ENCODE data around the gene CFAP45. TPM values are rescaled to one million over a fixed set of nuclear protein-coding genes. Genes with fewer than 3 reads are reported as not detected.

CFAP45 gene
- total and polyA plus RNA-seq, 2 of the 8 experiments (the other 6 are each of a cell fraction or from before 2014, with no cell fraction given), result 0.05 TPM; not detected in 1

DNA sequence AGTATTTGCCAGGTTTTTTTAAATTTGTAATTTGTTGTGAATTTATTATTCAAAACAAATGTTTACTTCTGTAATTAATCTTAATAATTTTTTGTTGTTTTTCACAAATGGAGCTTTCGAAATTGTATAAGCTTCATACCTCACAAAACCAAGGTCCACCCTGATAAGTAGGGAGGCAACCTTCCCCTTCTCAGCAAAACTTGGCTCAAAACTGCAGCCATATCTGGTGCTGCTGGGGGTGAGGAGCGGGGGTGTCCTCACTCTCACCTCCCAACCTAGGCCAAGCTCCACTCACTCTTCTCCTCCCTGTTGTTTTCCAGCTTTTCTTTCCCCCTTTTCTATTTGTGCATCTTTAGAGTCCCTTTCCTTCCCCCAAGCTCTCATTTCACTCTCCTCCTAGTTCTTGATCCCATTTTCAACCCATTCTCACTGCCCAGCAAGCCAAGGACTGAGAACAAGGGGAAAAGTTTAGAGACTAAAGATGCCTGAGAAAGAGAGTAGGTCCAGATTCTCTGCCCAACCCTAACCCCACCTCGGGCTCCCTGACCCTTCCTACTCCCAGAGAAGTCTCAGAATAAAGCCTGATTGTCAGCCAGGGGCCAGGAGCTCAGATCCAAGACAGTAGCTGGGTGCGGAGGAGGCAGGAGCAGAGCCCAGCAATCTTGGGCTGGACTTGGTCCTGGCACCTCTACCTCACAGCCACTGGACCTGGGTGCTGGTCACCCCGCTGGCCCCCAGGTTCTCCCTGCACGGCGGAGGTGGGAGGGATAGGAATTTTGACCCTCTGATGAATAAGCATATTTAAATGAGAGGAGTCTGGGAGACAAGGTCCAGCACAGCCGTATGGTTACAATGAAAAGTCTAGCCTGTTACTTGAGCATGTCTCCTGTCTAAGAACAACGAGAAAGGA is 8.3 kb upstream of the CFAP45 start:
- H3K36me3 ChIP-seq (ENCODE audit: control insufficient read depth in 2 of 4, insufficient read depth in 4 of 4, low read length in 3 of 4), result no peaks in the 10 kb centered on the region
- no peak overlapping the region for H3K56ac ChIP-seq (replicated peaks; ENCODE audit: insufficient read length, low read depth, low read length)
- no peaks in the 10 kb centered on the region for H3K79me1 ChIP-seq (ENCODE audit: low read depth, low read length)
- peaks cover 3 to 17% (median 12%) of the 10 kb centered on the region in 4 experiments for H3K4me1 ChIP-seq (replicated peaks in 1 of 4; ENCODE audit: control insufficient read depth in 3 of 4, insufficient read depth in 4 of 4, low read length in 3 of 4)
- FAIRE-seq (no peak), DNase-seq (ENCODE audit: low read depth in 1 of 2, low spot score in 2 of 2) (no peak)
- H3K4me2 ChIP-seq (ENCODE audit: insufficient read depth in 1 of 2, low read depth in 2 of 2, low read length in 2 of 2), result no peak overlapping the region
- no peak overlapping the region for H3K4me3 ChIP-seq (ENCODE audit: extremely low read depth in 1 of 4, insufficient read depth in 2 of 4, low read depth in 3 of 4, low read length in 4 of 4)
- no peaks in the 10 kb centered on the region for H3K9me3 ChIP-seq (ENCODE audit: insufficient read depth in 2 of 2, low read depth in 1 of 2, low read length in 1 of 2)
- no peak overlapping the region for H2BK12ac ChIP-seq (ENCODE audit: low read depth, low read length)
- no peaks in the 10 kb centered on the region; a peak in 1 of 7 replicates for H3K27me3 ChIP-seq (replicated peaks in 1 of 4; ENCODE audit: control insufficient read depth in 3 of 4, extremely low read depth in 1 of 4, insufficient read depth in 3 of 4, low read length in 3 of 4)
- H4K20me1 ChIP-seq (replicated peaks in 1 of 2; ENCODE audit: control insufficient read depth in 1 of 2, insufficient read depth in 2 of 2, low read length in 2 of 2), result no peaks in the 10 kb centered on the region
- H4K8ac ChIP-seq (ENCODE audit: extremely low read depth, insufficient read depth, low read length), result no peak overlapping the region
- no peak overlapping the region for H2BK15ac ChIP-seq (ENCODE audit: low read length)
- no peak overlapping the region for H2AK5ac ChIP-seq (ENCODE audit: low read depth, low read length)
- no peaks in the 10 kb centered on the region for H3K79me2 ChIP-seq (ENCODE audit: control insufficient read depth in 1 of 2, insufficient read depth in 2 of 2, low read length in 2 of 2)
- CTCF ChIA-PET (ENCODE audit: partially characterized antibody), result interaction anchor here (0.6 to 1.6 kb wide), 8 partner anchors 8 to 99 kb away, joined by 3 to 4 read pairs (median 4); partner anchors contain the start of gene TAGLN2
- POLR2A ChIA-PET (ENCODE audit: partially characterized antibody), result interaction anchor here (1.4 kb wide), 1 partner anchor 16 kb away, joined by 3 read pairs; no protein-coding TSS in a partner anchor
- no peak overlapping the region for H3K4ac ChIP-seq (replicated peaks; ENCODE audit: insufficient read length, low read depth, low read length)
- no peak overlapping the region for H2BK20ac ChIP-seq (ENCODE audit: low read length)
- H2BK5ac ChIP-seq (ENCODE audit: low read depth, low read length), result no peak overlapping the region
- no peak overlapping the region for H3K27ac ChIP-seq (ENCODE audit: low read depth, low read length)
- no peak overlapping the region for H4K5ac ChIP-seq (ENCODE audit: insufficient read length, low read depth, low read length)
- no peak overlapping the region for H4K91ac ChIP-seq (replicated peaks; ENCODE audit: insufficient read length, low read length)
- H2BK120ac ChIP-seq (replicated peaks; ENCODE audit: low read depth, low read length), result no peak overlapping the region
- no peaks in the 10 kb centered on the region for H3K23me2 ChIP-seq (ENCODE audit: low read depth, low read length)
- no peak overlapping the region for H3K18ac ChIP-seq (ENCODE audit: extremely low read depth, low read length)
- no peak overlapping the region for H3K14ac ChIP-seq (ENCODE audit: insufficient read length)
- no peak overlapping the region for H2AFZ ChIP-seq (ENCODE audit: low read length)
- H3K23ac ChIP-seq (ENCODE audit: insufficient read length), result no peak overlapping the region
- H3K9ac ChIP-seq (replicated peaks in 1 of 4; ENCODE audit: extremely low read depth in 1 of 4, low read depth in 3 of 4, low read length in 3 of 4), result no peak overlapping the region
- 75% methylated on average over 9 of the region's 9 CpGs; no CpG with 5 or more reads in 1 of the 2 experiments for WGBS, 2 experiments (ENCODE audit: extremely low coverage in 1 of 2, insufficient coverage in 1 of 2, insufficient read length in 1 of 2, insufficient replicate concordance in 2 of 2, low coverage in 1 of 2, low lambda C conversion rate in 2 of 2, missing lambda C conversion rate in 1 of 2)
- no peak for TF ChIP-seq SIX5 (IDR thresholded peaks at IDR 0.05; ENCODE audit: low read depth, low read length)
- TF ChIP-seq BACH1 (IDR thresholded peaks at IDR 0.05; ENCODE audit: low read length), result no peak
- TF ChIP-seq KDM4A (IDR thresholded peaks at IDR 0.05; ENCODE audit: low read depth, low read length, severe bottlenecking), result no peak
- TF ChIP-seq CHD2 (IDR thresholded peaks at IDR 0.05; ENCODE audit: low read length), result no peak
- TF ChIP-seq KDM5A (IDR thresholded peaks at IDR 0.05; ENCODE audit: low read length), result no peak
- no peak for TF ChIP-seq EZH2 (IDR thresholded peaks at IDR 0.05; ENCODE audit: low read depth, low read length, severe bottlenecking)
- no peak for TF ChIP-seq SIN3A (conservative IDR thresholded peaks at IDR 0.05 in 1 of 2, IDR thresholded peaks at IDR 0.05 in 1 of 2; ENCODE audit: low read depth in 1 of 2, low read length in 2 of 2)
- no peak for TF ChIP-seq GTF2F1 (IDR thresholded peaks at IDR 0.05; ENCODE audit: borderline replicate concordance, low read depth, low read length)
- TF ChIP-seq FOSL1 (IDR thresholded peaks at IDR 0.05; ENCODE audit: insufficient read depth, low read depth, low read length), result no peak
- TF ChIP-seq NRF1 (IDR thresholded peaks at IDR 0.05; ENCODE audit: low read depth, low read length), result no peak
- TF ChIP-seq JUND (IDR thresholded peaks at IDR 0.05; ENCODE audit: low read length), result no peak
- no peak for TF ChIP-seq CHD1 (IDR thresholded peaks at IDR 0.05; ENCODE audit: low read depth, low read length)

All from H1 (cell line).